Activated T-cell treated with anti-CD3 and anti-CD28 coated beads for 4 hours (primary cell): ENCODE data around the gene CEP55.
"Not testable (repeated sequence)": the region's sequence is repeated elsewhere in the genome, so short reads cannot be mapped to it uniquely, and the experiment has no call there.

Experiments
- DNase-seq: peaks from one replicate; pipeline ENCODE4 v3.0.0-alpha.2; 2020

Gene CEP55

DNA sequence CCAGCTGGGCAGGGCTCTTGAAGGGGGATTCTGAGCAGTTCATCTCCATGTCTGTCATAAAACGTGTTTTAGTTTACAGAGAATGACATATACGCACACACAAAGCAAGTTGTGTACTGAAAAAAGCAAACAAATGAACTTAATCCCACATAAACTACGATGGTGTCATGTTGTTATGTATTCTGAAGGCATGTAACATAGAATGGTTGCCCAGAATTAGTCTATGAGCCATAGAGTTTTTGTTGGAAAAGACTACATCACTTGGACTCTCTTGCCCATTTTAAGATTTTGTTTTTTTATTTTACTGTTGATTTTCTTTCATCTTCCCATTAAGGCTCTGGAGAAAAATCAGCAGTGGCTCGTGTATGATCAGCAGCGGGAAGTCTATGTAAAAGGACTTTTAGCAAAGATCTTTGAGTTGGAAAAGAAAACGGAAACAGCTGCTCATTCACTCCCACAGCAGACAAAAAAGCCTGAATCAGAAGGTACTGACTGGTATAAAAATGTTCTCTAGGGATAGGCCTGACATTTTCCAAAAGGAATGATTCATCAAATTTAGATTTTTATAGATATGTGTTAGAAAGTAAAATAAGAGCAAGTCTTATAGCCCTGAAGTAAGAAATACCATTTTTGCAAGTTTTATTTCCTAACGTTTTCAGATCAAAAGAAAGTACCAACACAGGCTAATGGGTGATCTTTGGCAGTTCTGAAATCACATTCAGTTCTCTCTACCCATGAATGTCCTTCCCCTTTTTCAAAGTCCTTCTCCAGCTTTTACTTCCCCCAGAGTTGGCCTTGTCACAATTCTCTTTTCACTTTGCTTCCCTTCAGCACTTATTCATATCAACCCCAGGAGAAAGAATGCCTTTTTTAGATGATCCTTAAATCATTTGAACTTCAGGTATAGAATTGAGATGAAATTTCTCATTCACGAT lies 18.9 kb downstream of the CEP55 start:
- DNase-seq, result no peak

DNA sequence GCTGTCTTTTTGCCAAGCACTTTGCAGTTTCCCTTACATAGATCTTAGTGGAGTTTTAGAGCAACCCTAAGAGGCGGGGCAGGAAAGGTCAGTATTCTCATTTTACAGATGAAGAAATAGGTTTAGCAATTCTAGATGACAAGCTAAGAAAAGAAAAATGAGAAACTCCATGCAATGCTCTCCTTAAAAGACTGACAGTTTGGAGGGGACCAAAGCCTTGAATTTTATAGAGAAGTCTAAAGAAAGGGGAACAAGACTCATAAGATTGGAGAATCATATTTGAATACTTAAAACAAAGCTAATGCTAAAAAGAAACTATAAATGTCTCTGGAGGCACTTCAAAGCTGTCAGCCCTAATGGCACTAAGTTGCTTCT lies 19.6 kb downstream of the CEP55 start:
- DNase-seq, result no peak

DNA sequence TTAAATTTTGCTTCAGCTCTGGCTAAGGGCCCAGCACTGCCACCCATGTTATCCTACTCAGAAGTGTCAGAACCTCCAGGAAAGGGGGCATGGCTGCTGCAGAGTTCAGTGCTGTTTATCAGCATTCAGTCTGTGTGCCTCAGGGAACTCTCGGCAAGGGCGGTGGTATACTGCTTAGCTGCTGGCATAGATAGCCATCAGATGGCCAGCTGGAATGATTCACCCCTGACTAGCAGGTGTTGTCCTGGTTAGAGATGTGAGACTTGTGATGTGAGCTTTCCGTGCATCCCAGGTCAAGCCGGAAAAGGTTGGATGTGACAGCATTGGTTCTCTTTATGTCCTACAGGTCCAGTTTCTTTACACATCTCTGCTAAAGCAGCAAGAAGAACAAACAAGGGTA lies 22.1 kb downstream of the CEP55 start:
- no peak for DNase-seq

DNA sequence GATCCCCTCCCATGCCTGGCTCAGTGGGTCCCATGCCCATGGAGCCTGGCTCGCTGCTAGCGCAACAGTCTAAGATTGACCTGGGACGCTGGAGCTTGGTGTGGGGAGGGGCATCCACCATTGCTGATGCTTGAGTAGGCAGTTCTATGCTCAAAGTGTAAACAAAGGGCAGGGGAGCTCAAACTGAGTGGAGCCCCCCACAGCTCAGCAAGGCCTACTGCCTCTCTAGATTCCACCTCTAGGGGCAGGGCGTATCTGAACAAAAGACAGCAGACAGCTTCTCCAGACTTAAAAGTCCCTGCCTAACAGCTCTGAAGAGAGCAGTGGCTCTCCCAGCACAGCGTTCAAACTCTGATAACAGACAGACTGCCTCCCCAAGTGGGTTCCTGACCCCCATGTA lies 38.9 kb downstream of the CEP55 start:
- no peak for DNase-seq

DNA sequence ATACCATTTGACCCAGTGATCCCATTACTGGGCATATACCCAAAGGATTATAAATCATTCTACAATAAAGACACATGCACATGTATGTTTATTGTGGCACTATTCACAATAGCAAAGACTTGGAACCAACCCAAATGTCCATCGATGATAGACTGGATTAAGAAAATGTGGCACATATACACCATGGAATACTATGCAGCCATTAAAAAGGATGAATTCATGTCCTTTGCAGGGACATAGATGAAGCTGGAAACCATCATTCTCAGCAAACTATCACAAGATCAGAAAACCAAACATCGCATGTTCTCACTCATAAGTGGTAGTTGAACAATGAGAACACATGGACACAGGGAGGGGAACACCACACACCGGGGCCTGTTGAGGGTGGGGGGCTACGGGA lies 44.5 kb downstream of the CEP55 start:
- DNase-seq, result not testable (repeated sequence)

DNA sequence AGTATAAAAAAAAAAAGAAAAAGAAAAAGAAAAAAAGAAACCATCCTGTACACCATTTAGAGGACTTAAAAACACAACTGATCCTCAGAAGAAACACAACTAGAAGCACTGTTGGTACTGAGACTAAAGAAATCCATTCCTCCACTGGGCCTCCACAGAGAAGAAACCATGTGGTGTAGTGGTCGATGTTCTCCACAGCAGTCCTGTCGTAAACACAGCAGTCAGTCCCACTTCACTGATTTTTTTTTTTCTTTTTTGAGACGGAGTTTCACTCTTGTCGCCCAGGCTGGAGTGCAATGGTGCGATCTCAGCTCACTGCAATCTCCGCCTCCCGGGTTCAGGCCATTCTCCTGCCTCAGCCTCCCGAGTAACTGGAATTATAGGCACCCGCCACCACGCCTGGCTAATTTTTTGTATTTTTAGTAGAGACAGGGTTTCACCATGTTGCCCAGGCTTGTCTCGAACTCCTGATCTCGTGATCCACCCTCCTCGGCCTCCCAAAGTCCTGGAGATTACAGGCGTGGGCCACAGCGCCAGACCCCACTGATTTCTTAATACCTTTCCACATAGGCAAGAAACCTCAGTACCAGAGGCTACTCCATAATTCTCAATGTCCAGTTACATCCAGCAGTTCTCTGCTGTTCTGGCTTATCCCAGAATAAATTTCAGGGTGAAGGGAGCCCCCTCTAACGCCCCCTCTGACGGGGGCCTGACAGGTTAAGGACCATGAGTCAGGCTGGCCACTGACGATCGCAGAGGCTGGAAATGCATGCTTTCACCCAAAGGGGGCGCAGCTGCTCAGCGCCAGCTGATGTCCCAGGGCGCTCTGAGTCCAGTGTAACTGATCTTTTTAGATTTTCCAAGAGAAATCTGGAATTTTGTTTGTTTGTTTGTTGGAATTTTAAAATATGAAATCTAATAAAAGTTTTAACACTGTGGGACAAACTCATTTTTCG lies 45.3 kb downstream of the CEP55 start:
- no peak for DNase-seq

DNA sequence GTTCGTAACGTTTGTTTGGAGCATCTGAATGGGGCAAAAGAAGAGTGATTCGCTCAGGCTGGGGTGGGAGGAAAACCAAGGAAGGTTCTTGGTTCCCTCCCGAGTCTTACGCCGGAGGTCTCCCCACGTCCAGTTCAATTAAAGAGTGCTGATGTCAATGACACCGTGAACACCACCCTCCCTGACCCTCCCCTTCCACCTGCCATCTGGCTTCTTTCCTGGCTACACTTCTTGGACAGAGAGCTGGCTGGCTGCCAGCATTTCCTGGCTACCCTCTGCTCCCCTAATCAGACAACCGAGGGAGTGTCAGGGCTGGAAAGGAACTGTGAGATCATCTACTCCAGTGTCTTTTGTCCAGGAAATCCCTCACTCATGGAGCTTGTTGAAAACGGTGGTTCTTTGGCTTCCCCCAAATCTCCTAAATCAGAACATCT lies 46.0 kb downstream of the CEP55 start:
- no peak for DNase-seq

DNA sequence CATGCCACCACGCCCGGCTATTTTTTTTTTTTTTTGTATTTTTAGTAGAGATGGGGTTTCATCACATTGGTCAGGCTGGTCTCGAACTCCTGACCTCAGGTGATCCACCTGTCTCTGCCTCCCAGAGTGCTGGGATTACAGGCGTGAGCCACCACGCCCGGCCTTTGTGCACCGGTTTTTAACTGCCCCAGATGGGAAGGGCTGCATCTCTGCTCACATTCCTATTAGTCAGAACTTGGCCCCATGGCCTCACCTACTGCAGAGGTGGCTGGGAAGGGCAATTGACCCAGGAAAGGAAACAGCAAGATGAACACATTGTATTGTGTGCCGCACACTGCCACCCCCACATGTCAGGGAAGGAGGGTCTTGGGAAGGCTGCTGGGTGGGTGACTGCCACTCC lies 50.6 kb downstream of the CEP55 start:
- not testable (repeated sequence) for DNase-seq

DNA sequence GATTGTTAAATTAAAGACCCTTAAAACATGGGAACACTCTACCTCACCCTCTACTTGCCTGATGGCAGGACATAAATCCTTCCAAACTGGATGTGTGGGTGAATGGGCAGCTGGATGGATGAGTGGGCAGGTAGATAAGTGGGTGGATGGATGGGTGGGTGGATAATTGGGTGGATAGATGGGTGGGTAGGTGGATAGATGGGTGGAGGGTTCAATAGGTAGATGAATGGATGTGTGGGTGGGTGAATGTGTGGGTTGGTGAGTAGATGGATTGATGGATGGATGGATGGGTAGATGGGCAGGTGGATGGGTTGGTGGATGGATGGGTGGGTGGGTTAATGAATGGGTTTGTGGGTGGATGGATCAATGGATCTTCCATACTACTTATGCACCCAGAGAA lies 51.1 kb downstream of the CEP55 start:
- DNase-seq, result no peak

DNA sequence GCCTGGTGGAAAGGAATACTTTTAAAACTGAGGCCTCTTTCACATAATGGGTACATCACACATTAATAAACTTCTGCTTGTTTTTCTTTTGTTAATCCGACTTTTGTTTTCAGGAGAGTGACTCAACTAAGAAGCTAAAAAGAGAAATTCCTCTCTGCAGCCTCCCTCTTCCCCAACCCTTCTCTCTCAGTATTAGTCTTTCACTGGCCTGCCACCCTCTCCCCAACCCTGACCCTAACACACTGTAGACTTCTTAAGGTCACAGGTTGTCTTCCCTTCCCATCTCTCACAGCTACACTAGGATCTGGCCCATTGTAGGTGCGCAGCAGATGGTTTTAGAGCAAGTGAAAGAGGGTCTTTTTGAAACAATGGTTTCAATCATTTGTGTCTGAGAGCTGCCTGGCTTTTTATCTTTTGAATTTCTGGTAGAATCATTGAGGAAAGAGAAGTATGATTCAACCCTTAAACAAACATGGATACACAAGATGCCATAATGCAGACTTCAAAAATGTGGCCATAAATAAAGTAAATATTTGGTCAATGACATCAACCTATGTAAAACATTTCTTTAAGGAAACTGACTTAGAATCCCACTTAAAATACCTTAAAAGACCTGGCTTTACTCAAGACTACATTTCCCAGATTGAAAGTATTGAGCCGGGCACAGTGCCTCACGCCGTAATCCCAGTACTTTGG lies 52.1 kb downstream of the CEP55 start:
- DNase-seq, result no peak

DNA sequence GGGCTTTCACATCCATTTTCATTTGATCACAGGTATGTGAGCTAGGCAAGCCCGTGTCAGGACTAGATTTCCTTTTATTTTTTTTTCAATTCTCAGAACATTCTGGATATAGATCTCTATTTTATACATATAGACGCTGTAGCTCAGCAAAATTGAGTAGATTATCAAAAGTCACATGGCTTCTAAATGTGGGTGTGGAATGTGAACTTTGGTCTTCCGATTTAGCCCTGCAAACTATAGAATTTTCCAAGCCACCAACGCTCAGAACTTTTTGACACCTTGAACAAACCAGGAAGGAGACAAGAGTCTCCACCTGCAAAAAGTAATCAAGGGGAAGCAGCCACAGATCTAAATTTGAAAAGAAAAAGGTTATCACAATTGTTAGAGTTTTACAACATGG lies 54.2 kb downstream of the CEP55 start:
- no peak for DNase-seq

DNA sequence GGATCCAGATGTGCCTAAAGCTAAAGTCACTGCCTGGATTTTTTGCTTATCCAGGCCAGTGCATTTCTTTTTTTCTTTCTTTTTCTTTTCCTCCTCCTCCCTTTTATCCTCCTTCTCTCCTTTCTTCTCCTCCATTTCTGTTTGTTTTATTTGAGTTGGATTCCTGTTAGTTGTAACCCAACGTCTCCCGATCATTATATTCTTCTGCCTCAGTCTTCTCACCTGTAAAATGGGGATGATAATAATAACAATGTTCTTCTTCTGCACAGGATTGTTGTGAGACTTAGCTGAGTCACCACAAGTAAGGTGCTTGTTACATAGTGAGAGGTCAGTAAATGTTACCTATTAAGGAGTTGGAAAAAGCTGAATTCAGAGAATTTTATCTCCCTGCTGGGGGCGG lies 56.4 kb downstream of the CEP55 start:
- DNase-seq, result no peak

DNA sequence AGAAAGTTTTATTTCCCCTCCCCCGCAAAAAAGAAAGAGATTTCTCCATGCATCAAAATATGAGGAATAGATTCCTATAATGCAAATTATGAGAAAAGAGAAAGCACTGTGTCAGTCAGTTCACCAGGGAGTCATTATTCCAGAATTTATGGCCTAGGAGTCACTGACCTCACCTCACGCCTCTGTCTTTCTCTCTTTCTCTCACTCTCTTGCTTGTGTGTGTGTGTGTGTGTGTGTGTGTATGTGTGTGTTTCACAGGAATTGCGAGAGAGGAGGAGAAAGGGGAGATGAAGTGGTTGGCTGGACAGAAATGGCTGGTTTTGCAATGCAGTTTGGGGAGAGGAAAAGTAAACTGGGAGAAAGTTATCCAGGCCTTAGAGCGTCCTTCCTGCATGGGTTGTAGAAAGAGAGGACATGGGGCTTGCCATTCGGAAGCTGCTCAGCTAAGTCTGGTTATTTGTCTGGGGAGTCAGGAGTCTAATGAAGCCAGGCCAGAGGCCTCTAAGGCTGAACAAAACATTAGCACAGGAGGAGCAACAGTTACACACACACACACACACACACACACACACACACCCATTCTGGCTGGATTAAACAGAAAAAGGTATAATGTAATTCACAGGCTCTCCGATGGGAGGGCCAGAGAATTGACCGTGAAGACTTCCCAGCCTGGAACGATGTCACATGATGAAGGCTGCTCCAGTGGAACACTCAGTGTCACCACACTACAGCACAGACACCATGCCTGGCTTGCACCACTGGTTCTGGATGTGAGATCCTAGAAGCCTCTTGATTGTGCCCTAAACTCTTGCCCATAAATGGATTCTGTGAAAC lies 57.3 kb downstream of the CEP55 start:
- no peak for DNase-seq

DNA sequence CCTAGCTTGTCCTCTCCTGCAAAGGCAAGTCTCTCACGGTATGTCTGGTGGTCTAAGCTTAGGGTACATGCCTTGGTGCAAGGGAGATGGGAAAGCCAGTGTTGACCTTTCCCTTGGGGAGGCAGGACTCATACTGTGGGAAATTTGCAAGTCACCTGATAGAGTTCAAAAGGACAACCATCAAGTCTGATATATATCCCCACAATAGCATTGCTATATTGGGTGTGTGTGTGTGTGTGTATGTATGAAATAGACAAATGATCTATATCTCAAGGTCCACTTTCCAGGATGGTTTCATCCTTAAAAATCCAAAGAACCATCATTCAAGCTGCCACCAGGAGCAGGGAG lies 57.9 kb downstream of the CEP55 start:
- DNase-seq, result no peak

DNA sequence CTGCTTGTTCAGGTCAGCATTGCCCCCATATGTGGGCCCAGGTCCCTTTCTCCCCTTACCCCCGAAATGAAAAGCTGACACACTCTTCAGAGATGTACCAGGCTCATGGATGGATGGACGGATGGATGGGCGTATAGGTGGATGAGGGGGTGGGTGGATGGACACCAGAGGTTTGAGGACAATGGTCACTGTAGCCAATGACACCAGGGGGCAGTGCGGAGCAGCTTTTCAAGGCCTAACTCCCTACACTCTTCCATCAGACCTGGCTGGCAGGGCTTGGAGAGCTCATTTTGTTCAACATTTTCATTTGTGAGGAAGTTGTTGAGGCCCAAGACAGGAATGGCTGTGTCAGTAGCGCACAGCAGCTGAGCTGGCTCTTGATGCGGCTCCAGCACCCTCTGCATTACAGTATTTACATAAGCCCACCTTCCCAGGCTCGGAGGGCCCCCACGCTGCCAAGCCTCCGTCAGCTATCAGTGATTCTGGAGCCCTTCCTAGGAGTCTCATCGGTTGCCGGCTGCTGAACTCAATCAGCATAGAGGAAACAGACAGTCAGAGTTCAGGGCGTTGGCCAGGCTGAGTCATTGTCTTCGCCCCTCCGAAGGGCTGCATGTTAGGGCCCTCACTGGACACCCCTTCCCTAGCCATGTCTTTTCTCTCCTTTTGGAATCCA lies 58.5 kb downstream of the CEP55 start:
- peak; percentile 9 for DNase-seq

DNA sequence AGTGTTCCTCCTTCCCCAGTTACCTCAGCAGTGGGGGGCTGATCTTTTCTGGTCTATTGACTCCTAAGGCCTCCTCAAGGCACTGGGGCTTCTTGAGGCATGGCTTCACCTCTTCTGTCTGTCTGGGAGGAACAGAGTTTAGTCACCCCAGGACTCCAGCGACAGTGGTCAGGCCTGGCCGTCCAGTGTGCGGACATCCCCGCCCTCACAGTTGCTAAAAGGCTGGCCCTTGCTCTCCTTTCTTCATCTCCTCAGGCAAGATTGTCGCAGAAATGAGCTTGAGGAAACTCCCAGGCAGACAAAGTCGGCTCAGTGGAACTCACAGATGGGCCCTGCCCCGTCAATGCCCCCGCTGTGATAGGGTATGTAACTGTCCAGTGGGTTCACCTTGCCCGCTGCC lies 63.1 kb downstream of the CEP55 start:
- DNase-seq, result no peak

DNA sequence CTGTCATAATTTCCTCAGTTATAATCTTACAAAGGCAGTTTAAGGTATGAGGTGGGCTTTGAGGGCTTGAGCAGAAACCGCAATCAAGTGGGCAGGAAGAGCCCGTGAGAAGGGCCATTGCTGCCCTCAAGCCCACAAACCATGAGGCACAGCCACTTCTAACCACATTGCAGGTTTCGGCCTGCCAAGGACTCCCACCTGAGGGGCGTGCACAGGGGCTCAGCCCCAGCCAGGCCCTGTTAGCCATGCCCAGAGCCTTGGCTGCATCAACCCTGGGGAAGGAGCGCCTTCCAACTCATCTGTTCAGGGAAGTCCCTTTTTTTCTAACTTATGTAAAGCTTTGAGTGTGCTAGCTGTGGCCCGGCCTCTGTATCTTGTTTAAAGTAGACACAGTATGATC lies 64.1 kb downstream of the CEP55 start:
- DNase-seq, result no peak

DNA sequence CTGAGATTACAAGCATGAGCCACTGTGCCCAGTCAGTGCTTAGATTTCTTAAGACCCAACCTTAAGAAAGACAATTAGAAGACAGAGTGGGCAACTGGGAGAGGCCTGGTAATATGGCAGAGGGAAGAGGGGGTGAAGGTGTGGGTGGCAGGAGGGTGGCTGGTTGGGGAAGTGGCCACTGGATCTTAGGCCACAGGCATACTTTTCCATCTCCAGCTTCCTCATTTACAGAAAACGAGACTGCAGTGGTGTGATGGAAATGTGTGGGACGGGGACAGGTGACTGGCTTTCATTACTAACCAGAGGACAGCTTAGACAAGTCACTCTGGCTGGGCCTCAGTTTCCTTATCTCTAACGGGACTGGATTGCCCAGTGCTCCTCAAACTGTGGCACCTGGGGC lies 69.0 kb downstream of the CEP55 start:
- DNase-seq, result no peak

DNA sequence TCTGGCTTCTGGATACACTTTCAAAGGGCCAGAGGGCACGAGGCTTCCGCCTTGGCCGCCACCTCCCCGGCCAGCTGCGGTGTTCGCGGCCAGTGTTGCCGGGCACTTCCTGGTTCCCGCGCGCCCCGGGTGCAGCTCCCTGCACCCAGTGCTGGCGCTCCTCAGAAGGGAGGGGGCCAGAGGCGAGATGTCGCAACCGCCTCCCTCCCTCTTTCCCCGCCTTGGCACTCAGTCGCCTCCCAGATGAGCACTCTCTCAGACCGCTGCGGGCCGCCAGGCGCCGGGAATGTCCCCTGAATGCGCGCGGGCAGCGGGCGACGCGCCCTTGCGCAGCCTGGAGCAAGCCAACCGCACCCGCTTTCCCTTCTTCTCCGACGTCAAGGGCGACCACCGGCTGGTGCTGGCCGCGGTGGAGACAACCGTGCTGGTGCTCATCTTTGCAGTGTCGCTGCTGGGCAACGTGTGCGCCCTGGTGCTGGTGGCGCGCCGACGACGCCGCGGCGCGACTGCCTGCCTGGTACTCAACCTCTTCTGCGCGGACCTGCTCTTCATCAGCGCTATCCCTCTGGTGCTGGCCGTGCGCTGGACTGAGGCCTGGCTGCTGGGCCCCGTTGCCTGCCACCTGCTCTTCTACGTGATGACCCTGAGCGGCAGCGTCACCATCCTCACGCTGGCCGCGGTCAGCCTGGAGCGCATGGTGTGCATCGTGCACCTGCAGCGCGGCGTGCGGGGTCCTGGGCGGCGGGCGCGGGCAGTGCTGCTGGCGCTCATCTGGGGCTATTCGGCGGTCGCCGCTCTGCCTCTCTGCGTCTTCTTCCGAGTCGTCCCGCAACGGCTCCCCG lies 70.2 kb downstream of the CEP55 start, which contains the start of gene FFAR4:
TSS of gene FFAR4 (plus strand) at position 231 of the 842 bp plus-strand sequence. CDS start at position 287, 56 bp downstream.
- no peak for DNase-seq

DNA sequence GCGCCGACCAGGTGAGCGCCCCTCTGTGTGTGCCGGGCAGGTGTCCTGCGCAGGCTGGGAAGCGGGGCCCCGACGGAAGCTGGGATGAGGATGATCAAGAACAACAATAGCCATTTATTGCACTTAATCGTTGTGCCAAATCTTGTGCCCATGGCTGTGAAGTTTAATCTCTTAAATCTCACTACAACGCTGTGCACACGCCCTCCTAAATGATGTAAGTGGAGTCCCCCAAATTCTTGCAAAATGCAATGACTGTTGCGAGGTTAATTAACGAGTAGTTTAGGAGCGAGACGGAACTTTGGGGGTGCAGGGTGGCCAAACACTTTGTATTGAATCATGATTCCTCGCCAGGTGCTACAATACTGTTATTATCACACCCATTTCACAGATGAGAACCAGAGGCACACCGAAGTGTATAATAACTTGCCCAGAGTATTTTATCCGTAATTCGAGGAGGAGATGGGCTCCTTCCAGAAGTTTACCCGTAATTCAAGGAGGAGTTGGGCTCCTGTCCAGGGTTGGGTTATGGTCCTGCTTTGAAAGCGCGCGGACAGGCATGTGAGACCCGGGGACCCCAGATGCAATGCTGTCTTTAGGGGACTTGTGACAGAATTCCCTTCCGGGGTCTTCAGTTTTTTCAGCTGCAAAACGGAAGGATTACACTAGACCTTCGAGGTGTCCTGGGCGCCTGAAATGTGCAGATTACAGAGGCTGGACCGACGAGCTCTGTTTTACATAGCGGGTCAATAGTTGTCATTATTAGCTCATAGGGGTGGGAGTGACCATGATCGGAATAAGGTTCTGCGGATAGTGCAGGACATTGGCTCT lies 71.1 kb downstream of the CEP55 start:
- no peak for DNase-seq
